GM19025 (cell line): Measurements from ENCODE around the gene TFEC.
"Not testable (repeated sequence)": the region's sequence is repeated elsewhere in the genome, so short reads cannot be mapped to it uniquely, and the experiment has no call there.

ENCODE experiments used
- ATAC-seq: cut with Tn5 transposase; IDR thresholded peaks from one replicate; pipeline ENCODE4 v1.9.1; 2021; ENCODE audit warnings: mild to moderate bottlenecking, low read depth, moderate library complexity; ENCODE audit not compliant: unreplicated experiment

Gene TFEC

GRCh38 chr7:115933471-115933870 is 97.1 kb downstream of the TFEC start:
- ATAC-seq = no peak

- ATAC-seq = no peak
Observed at GRCh38 chr7:115932880-115933279, 97.7 kb downstream of the TFEC start.

- ATAC-seq = not testable (repeated sequence)
Observed at GRCh38 chr7:115930184-115930583, 100.4 kb downstream of the TFEC start.

- ATAC-seq = not testable (repeated sequence)
Observed at GRCh38 chr7:115929736-115930135, 100.8 kb downstream of the TFEC start.

GRCh38 chr7:115924411-115924810 is 106.2 kb downstream of the TFEC start:
- no peak for ATAC-seq

GRCh38 chr7:115920367-115920766 is 110.2 kb downstream of the TFEC start:
- no peak for ATAC-seq

GRCh38 chr7:115914951-115915350 is 115.6 kb downstream of the TFEC start:
- no peak for ATAC-seq

- ATAC-seq = no peak
Observed at GRCh38 chr7:115911465-115911864, 119.1 kb downstream of the TFEC start.

GRCh38 chr7:115910541-115911164 is 119.9 kb downstream of the TFEC start:
- no peak for ATAC-seq

- ATAC-seq = no peak
Observed at GRCh38 chr7:115906731-115907130, 123.8 kb downstream of the TFEC start.

GRCh38 chr7:115889669-115889984 is 140.9 kb downstream of the TFEC start:
- no peak for ATAC-seq

- no peak for ATAC-seq
Observed at GRCh38 chr7:115888981-115889668, 141.4 kb downstream of the TFEC start.

GRCh38 chr7:115885550-115885949 is 145.0 kb downstream of the TFEC start:
- ATAC-seq = no peak
